IMR-90 (cell line): ENCODE results near the gene MKNK2. TPM values are rescaled to one million over a fixed set of nuclear protein-coding genes. Genes with fewer than 3 reads are reported as not detected.

Experiments used
- ATAC-seq: fragments of 200-7000 bp; cut with Tn5 transposase; 2 replicates; pipeline ENCODE4 v1.9.1; 2020; ENCODE audit warnings: low read depth, mild to moderate bottlenecking, moderate library complexity
- BruUV-seq: library from RNA; stranded (reverse); fragments of 400-500 nt; replicated peaks from 2 replicates; lab custom pipeline; 2021; lab: Mats Ljungman, UMichigan
- CTCF ChIA-PET: fragments of 300-600 bp; formaldehyde crosslinking; extraction: SDS; loops from one replicate; lab custom pipeline; 2021; ENCODE audit warnings: antibody characterized with exemption; lab: Yijun Ruan, JAX
- POLR2A ChIA-PET: fragments of 300-600 bp; sonication (Branson Sonifier 250); formaldehyde crosslinking; loops from one replicate; lab custom pipeline; 2022; ENCODE audit warnings: antibody characterized with exemption; ENCODE audit not compliant: unreplicated experiment; lab: Charles Lee
- DNase-seq: peaks from one replicate; pipeline ENCODE4 v3.0.0; 2013
- H2AFZ ChIP-seq: replicated peaks from 2 replicates; pipeline ENCODE3; 2013; ENCODE audit warnings: low read length, mild to moderate bottlenecking; ENCODE audit not compliant: poor library complexity
- H2AK5ac ChIP-seq: 2 replicates; pipeline ENCODE4 v1.6.1; 2013; ENCODE audit warnings: low read depth, low read length, inconsistent platforms
- H2AK9ac ChIP-seq: replicated peaks from 2 replicates; pipeline ENCODE3; 2013; ENCODE audit warnings: mild to moderate bottlenecking, low read depth, low read length, moderate library complexity; ENCODE audit not compliant: poor library complexity
- H2BK120ac ChIP-seq: 2 replicates; pipeline ENCODE4 v1.6.1; 2013; ENCODE audit warnings: low read depth, low read length, inconsistent platforms
- H2BK15ac ChIP-seq: 3 replicates; pipeline ENCODE4 v1.6.1; 2013; ENCODE audit warnings: low read depth, low read length, inconsistent platforms
- H2BK20ac ChIP-seq: 2 replicates; pipeline ENCODE4 v1.6.1; 2013; ENCODE audit warnings: low read depth, mild to moderate bottlenecking, inconsistent platforms, low read length, moderate library complexity
- H2BK5ac ChIP-seq: 2 replicates; pipeline ENCODE4 v1.6.1; 2013; ENCODE audit warnings: mild to moderate bottlenecking, low read depth, low read length, inconsistent platforms; ENCODE audit not compliant: poor library complexity, severe bottlenecking
- H3K14ac ChIP-seq: replicated peaks from 2 replicates; pipeline ENCODE4 v1.6.1; 2013; ENCODE audit warnings: low read depth, low read length, inconsistent platforms
- H3K18ac ChIP-seq: 2 replicates; pipeline ENCODE4 v1.6.1; 2013; ENCODE audit warnings: low read depth, low read length, control low read depth
- H3K23ac ChIP-seq: 2 replicates; pipeline ENCODE4 v1.6.1; 2013; ENCODE audit warnings: low read depth, low read length, inconsistent platforms
- H3K27ac ChIP-seq: 2 replicates; pipeline ENCODE4 v1.5.1; 2013; ENCODE audit warnings: mild to moderate bottlenecking, control low read depth, low read length; ENCODE audit not compliant: insufficient read depth
- H3K27me3 ChIP-seq: 2 replicates; pipeline ENCODE4 v1.6.1; 2013; ENCODE audit warnings: low read length; ENCODE audit not compliant: control insufficient read depth, insufficient read depth
- H3K36me3 ChIP-seq: 2 replicates; pipeline ENCODE4 v1.6.1; 2013; ENCODE audit warnings: low read length, mixed read lengths; ENCODE audit not compliant: control insufficient read depth, insufficient read depth
- H3K4ac ChIP-seq: 2 replicates; pipeline ENCODE4 v1.6.1; 2013; ENCODE audit warnings: low read depth, low read length, inconsistent platforms
- H3K4me1 ChIP-seq: 2 replicates; pipeline ENCODE4 v1.6.1; 2013; ENCODE audit warnings: low read length, mixed read lengths; ENCODE audit not compliant: control insufficient read depth, insufficient read depth
- H3K4me2 ChIP-seq: 2 replicates; pipeline ENCODE4 v1.6.1; 2013; ENCODE audit warnings: low read depth, mild to moderate bottlenecking, control low read depth, low read length, moderate library complexity
- H3K4me3 ChIP-seq: 2 replicates; pipeline ENCODE4 v1.5.1; 2013; ENCODE audit warnings: low read depth, mild to moderate bottlenecking, control low read depth, low read length, moderate library complexity; ENCODE audit not compliant: insufficient read depth
- H3K56ac ChIP-seq: 2 replicates; pipeline ENCODE4 v1.6.1; 2013; ENCODE audit warnings: low read length, inconsistent platforms; ENCODE audit not compliant: insufficient read depth; ENCODE audit errors: extremely low read depth
- H3K79me1 ChIP-seq, 2 experiments: 2 replicates each; pipeline ENCODE4 v1.6.1; 2013; ENCODE audit warnings: low read length in 2 of 2, inconsistent platforms in 1 of 2, low read depth in 1 of 2
- H3K9ac ChIP-seq: 2 replicates; pipeline ENCODE4 v1.6.1; 2013; ENCODE audit warnings: low read depth, low read length, control low read depth
- H3K9me1 ChIP-seq: 2 replicates; pipeline ENCODE4 v1.6.1; 2013; ENCODE audit warnings: low read length, inconsistent platforms; ENCODE audit not compliant: insufficient read depth
- H3K9me3 ChIP-seq: 2 replicates; pipeline ENCODE4 v1.6.1; 2013; ENCODE audit warnings: low read length; ENCODE audit not compliant: control insufficient read depth, insufficient read depth
- H4K20me1 ChIP-seq: 2 replicates; pipeline ENCODE4 v1.6.1; 2013; ENCODE audit warnings: low read length, inconsistent platforms; ENCODE audit not compliant: insufficient read depth
- H4K5ac ChIP-seq: 2 replicates; pipeline ENCODE4 v1.6.1; 2013; ENCODE audit warnings: mild to moderate bottlenecking, low read depth, low read length, control low read depth
- H4K8ac ChIP-seq, 2 experiments: 2 replicates each; pipeline ENCODE4 v1.6.1; 2013; ENCODE audit warnings: low read depth in 2 of 2, low read length in 2 of 2, control low read depth in 1 of 2, inconsistent platforms in 1 of 2
- H4K91ac ChIP-seq: 2 replicates; pipeline ENCODE4 v1.6.1; 2013; ENCODE audit warnings: low read depth, low read length, inconsistent platforms; ENCODE audit not compliant: insufficient read depth
- CEBPB ChIP-seq: IDR thresholded peaks from 2 replicates; pipeline ENCODE4 v1.6.1; 2012; ENCODE audit warnings: low read depth, low read length, improper control_type of control experiment
- RAD21 ChIP-seq: IDR thresholded peaks from 2 replicates; pipeline ENCODE4 v1.6.1; 2012; ENCODE audit warnings: low read length, improper control_type of control experiment
- USF2 ChIP-seq: fragments of 150-350 bp; IDR thresholded peaks from 2 replicates; pipeline ENCODE4 v1.6.1; 2017; ENCODE audit warnings: mild to moderate bottlenecking, antibody characterized with exemption, low read length, low read depth
- WGBS, 2 experiments: methylation state at CpG; one replicate each; pipeline versions ENCODE4 v1.1.5 to v1.1.7; 2013; ENCODE audit warnings: missing lambda C conversion rate in 2 of 2; ENCODE audit not compliant: insufficient read length in 1 of 2; ENCODE audit errors: extremely low coverage in 2 of 2; 5-methylcytosine and 5-hydroxymethylcytosine counted together
- dilution Hi-C: fragments of 300-500 bp; cut with HindIII; formaldehyde crosslinking; loops from one replicate; pipeline ENCODE4 v1.14.3; 2018; ENCODE audit warnings: low sequenced_read_pairs; ENCODE audit not compliant: unreplicated experiment
- in situ Hi-C: fragments of 300-500 bp; cut with MboI; formaldehyde crosslinking; loops from 3 replicates; pipeline ENCODE4 v1.14.3; 2019; ENCODE audit warnings: low sequenced_read_pairs, inconsistent platforms, mixed read lengths
- intact Hi-C: fragments of 100-400 bp; cut with micrococcal nuclease; formaldehyde crosslinking; loops from 2 replicates; pipeline ENCODE4 v1.10.0; 2022
- polyA plus RNA-seq, 3 experiments: library from polyadenylated mRNA; depleted of rRNA; stranded (reverse); fragments of >200 nt; gene quantifications; 2 replicates each; pipeline ENCODE4 v1.2.3, GENCODE V29; 2012; ENCODE audit warnings: low replicate concordance in 1 of 3
- total RNA-seq: library from RNA; depleted of rRNA; stranded (reverse); fragments of >200 nt; gene quantifications from 2 replicates; pipeline ENCODE4 v1.2.3, GENCODE V29; 2012
- TF ChIP-seq, protein P1 (sequence below): conservative IDR thresholded peaks from 2 replicates; pipeline ENCODE4 v1.5.1; 2012; ENCODE audit warnings: mild to moderate bottlenecking, low read depth, low read length, improper control_type of control experiment

Gene MKNK2
- total and polyA plus RNA-seq, 2 of the 4 experiments (the other 2 are of a cell fraction), result 21.9 to 31.8 TPM

DNA sequence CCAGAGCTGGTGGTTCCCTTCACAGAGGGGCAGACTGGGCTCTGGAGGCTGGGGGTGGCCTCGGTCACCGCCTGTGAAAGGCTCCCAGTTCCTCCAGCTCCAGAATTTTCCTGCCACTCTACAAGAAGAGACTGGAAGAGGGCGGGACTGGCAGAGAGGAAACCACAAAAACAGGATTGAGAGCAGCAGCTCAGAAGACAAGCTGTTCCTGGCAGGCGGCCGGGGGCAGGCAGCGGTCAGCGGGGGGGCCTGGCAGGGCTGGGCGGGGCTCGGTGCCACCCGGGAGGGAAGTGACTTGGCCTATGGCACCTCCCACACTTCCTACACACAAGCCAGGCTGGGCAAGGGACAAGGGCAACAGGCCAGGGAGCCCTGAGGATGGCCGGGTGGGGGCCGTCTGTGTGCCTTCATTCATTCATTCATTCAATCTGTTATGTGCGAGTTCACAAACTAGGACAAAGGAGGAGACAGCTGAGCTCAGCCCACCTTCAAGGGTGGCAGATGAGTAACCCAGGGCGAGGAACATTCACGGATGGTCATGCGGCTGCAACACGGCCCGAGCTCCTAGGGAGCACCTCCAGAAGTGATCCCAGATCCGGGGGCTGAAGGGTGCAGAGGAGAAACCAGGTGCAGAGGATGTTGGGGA is 18.6 kb downstream of the MKNK2 start (continued):
- TF ChIP-seq RAD21, result no peak

DNA sequence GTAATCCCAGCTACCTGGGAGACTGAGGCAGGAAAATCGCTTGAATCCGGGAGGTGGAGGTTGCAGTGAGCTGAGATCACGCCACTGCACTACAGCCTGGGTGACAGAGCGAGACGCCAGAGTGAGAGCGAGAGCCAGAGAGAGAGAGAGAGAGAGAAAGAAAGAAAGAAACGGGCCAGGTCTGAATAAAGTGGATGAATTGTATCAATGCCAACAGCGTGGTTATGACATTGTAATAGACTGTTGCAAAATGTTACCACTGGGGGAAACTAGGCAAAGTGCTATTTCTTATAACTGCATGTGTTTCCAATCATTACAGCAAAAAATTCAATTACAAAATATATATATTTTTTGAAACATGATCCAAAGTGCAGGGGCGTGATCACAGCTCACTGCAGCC is 23.7 kb downstream of the MKNK2 start:
- Histone ChIP-seq H3K36me3 (no peaks in the 10 kb centered on the region), H3K9ac (no peak overlapping the region), H2BK20ac (no peak overlapping the region), H2AK9ac (no peak overlapping the region), H3K23ac (no peak overlapping the region), H2AK5ac (no peak overlapping the region), H4K8ac (no peak overlapping the region), H3K4me3 (no peak overlapping the region), H3K9me3 (peaks cover 3% of the 10 kb centered on the region), H3K9me1 (no peaks in the 10 kb centered on the region), H3K18ac (no peak overlapping the region), H4K91ac (no peak overlapping the region), H3K56ac (no peak overlapping the region), H2BK15ac (no peak overlapping the region), H3K4me2 (no peak overlapping the region), H3K27ac (no peak overlapping the region), H3K4me1 (peaks cover 6% of the 10 kb centered on the region), H3K79me1 (no peaks in the 10 kb centered on the region), H2BK120ac (no peak overlapping the region), H4K20me1 (no peaks in the 10 kb centered on the region), H3K4ac (no peak overlapping the region), H4K5ac (no peak overlapping the region), H3K27me3 (no peaks in the 10 kb centered on the region), H3K14ac (no peak overlapping the region), H2AFZ (no peak overlapping the region), H2BK5ac (no peak overlapping the region)
- intact Hi-C loops, result no loop called here
- in situ Hi-C loops, result no loop called here
- ChIA-PET POLR2A (no interaction called here), CTCF (no interaction called here)
- ATAC-seq (peak; percentile 37; the same call in 1 of the 2 replicates), DNase-seq (peak; percentile 69)
- TF ChIP-seq, protein P1, sequence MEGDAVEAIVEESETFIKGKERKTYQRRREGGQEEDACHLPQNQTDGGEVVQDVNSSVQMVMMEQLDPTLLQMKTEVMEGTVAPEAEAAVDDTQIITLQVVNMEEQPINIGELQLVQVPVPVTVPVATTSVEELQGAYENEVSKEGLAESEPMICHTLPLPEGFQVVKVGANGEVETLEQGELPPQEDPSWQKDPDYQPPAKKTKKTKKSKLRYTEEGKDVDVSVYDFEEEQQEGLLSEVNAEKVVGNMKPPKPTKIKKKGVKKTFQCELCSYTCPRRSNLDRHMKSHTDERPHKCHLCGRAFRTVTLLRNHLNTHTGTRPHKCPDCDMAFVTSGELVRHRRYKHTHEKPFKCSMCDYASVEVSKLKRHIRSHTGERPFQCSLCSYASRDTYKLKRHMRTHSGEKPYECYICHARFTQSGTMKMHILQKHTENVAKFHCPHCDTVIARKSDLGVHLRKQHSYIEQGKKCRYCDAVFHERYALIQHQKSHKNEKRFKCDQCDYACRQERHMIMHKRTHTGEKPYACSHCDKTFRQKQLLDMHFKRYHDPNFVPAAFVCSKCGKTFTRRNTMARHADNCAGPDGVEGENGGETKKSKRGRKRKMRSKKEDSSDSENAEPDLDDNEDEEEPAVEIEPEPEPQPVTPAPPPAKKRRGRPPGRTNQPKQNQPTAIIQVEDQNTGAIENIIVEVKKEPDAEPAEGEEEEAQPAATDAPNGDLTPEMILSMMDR, result 0 out of 2 replicates have a peak, but pooled peaks have one; percentile 3
- TF ChIP-seq USF2 (no peak), CEBPB (peak; percentile 87)
- 83% methylated on average over 3 of the region's 9 CpGs; no CpG with 5 or more reads in 1 of the 2 experiments for WGBS, 2 experiments
- no TSS peak for BruUV-seq
- dilution Hi-C loops, result no loop called here
